H1 (cell line): Measurements from ENCODE around the gene TTC34.

Source experiments
- EGR1 ChIP-seq: IDR thresholded peaks from 2 replicates; pipeline ENCODE4 v1.6.1; 2011; ENCODE audit warnings: low read depth, low read length, borderline replicate concordance
- KDM5A ChIP-seq: fragments of 200-600 bp; IDR thresholded peaks from 2 replicates; pipeline ENCODE4 v1.7.1; 2012; ENCODE audit warnings: mild to moderate bottlenecking, low read length, inconsistent platforms, mixed read lengths
- POLR2A ChIP-seq, 2 experiments: IDR thresholded peaks; 1 replicate in 1 of 2; 2 replicates in 1 of 2; pipeline ENCODE4 v1.6.1; 2011; ENCODE audit warnings: low read depth in 2 of 2, low read length in 2 of 2, mild to moderate bottlenecking in 2 of 2; ENCODE audit errors: control extremely low read depth in 1 of 2
- POLR2AphosphoS5 ChIP-seq: IDR thresholded peaks from 2 replicates; pipeline ENCODE4 v1.6.1; 2011; ENCODE audit warnings: low read depth, low read length
- TF ChIP-seq, protein P1 (sequence below): fragments of 300-600 bp; sonication (generic); IDR thresholded peaks from 2 replicates; pipeline ENCODE4 v1.7.1; 2012; ENCODE audit warnings: low read length, moderate library complexity, mild to moderate bottlenecking, inconsistent platforms; ENCODE audit not compliant: insufficient replicate concordance
- TF ChIP-seq, protein P2 (sequence below), 3 experiments: IDR thresholded peaks; 1 replicate in 2 of 3; 2 replicates in 1 of 3; pipeline versions ENCODE4 v1.5.1 to v1.6.1; 2011; ENCODE audit warnings: low read length in 3 of 3, mild to moderate bottlenecking in 3 of 3, inconsistent platforms in 2 of 3, low read depth in 1 of 3, moderate library complexity in 1 of 3; ENCODE audit not compliant: insufficient read depth in 1 of 3; ENCODE audit errors: control extremely low read depth in 1 of 3

DNA sequence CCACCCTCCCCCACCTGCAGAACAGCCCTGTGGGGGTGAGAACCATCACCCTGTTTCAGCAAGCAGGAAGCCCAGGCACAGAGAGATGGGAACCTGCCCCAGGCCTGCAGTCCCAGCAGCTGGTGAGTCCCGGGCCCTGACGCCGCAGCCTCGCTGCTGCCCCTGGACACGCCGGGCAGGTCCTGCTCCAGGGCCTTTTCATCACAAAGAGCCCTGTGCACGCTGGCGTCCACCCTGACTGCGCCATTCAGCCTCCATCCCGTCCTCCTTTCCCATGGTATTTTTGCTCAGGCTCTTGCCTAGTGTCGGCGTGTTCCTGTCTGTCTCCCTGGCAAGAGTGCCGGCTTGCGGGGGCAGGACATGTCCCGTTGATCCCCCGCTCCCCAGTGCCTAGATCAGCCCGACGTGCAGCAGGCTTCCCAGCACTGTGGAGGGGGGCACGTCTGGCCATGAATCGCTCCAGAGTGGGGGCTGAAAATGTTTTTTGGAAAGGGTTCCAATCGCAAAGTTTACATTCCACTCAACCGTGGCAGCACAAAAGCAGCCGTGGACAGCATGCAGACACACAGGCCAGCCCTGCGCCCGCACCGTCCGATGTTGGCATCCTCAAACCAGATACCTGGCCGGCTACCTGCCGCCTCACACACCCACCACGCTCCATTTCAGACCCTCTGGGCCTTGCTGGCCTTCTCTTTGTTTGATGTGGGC is 6.3 kb upstream of the TTC34 start:
- TF ChIP-seq POLR2A (IDR thresholded peaks at IDR 0.05; ENCODE audit: control extremely low read depth in 1 of 2, low read depth in 2 of 2, low read length in 2 of 2) (no peak), POLR2AphosphoS5 (no peak), KDM5A (no peak), EGR1 (no peak)
- TF ChIP-seq, protein P1, sequence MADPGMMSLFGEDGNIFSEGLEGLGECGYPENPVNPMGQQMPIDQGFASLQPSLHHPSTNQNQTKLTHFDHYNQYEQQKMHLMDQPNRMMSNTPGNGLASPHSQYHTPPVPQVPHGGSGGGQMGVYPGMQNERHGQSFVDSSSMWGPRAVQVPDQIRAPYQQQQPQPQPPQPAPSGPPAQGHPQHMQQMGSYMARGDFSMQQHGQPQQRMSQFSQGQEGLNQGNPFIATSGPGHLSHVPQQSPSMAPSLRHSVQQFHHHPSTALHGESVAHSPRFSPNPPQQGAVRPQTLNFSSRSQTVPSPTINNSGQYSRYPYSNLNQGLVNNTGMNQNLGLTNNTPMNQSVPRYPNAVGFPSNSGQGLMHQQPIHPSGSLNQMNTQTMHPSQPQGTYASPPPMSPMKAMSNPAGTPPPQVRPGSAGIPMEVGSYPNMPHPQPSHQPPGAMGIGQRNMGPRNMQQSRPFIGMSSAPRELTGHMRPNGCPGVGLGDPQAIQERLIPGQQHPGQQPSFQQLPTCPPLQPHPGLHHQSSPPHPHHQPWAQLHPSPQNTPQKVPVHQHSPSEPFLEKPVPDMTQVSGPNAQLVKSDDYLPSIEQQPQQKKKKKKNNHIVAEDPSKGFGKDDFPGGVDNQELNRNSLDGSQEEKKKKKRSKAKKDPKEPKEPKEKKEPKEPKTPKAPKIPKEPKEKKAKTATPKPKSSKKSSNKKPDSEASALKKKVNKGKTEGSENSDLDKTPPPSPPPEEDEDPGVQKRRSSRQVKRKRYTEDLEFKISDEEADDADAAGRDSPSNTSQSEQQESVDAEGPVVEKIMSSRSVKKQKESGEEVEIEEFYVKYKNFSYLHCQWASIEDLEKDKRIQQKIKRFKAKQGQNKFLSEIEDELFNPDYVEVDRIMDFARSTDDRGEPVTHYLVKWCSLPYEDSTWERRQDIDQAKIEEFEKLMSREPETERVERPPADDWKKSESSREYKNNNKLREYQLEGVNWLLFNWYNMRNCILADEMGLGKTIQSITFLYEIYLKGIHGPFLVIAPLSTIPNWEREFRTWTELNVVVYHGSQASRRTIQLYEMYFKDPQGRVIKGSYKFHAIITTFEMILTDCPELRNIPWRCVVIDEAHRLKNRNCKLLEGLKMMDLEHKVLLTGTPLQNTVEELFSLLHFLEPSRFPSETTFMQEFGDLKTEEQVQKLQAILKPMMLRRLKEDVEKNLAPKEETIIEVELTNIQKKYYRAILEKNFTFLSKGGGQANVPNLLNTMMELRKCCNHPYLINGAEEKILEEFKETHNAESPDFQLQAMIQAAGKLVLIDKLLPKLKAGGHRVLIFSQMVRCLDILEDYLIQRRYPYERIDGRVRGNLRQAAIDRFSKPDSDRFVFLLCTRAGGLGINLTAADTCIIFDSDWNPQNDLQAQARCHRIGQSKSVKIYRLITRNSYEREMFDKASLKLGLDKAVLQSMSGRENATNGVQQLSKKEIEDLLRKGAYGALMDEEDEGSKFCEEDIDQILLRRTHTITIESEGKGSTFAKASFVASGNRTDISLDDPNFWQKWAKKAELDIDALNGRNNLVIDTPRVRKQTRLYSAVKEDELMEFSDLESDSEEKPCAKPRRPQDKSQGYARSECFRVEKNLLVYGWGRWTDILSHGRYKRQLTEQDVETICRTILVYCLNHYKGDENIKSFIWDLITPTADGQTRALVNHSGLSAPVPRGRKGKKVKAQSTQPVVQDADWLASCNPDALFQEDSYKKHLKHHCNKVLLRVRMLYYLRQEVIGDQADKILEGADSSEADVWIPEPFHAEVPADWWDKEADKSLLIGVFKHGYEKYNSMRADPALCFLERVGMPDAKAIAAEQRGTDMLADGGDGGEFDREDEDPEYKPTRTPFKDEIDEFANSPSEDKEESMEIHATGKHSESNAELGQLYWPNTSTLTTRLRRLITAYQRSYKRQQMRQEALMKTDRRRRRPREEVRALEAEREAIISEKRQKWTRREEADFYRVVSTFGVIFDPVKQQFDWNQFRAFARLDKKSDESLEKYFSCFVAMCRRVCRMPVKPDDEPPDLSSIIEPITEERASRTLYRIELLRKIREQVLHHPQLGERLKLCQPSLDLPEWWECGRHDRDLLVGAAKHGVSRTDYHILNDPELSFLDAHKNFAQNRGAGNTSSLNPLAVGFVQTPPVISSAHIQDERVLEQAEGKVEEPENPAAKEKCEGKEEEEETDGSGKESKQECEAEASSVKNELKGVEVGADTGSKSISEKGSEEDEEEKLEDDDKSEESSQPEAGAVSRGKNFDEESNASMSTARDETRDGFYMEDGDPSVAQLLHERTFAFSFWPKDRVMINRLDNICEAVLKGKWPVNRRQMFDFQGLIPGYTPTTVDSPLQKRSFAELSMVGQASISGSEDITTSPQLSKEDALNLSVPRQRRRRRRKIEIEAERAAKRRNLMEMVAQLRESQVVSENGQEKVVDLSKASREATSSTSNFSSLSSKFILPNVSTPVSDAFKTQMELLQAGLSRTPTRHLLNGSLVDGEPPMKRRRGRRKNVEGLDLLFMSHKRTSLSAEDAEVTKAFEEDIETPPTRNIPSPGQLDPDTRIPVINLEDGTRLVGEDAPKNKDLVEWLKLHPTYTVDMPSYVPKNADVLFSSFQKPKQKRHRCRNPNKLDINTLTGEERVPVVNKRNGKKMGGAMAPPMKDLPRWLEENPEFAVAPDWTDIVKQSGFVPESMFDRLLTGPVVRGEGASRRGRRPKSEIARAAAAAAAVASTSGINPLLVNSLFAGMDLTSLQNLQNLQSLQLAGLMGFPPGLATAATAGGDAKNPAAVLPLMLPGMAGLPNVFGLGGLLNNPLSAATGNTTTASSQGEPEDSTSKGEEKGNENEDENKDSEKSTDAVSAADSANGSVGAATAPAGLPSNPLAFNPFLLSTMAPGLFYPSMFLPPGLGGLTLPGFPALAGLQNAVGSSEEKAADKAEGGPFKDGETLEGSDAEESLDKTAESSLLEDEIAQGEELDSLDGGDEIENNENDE, result no peak
- TF ChIP-seq, protein P2, sequence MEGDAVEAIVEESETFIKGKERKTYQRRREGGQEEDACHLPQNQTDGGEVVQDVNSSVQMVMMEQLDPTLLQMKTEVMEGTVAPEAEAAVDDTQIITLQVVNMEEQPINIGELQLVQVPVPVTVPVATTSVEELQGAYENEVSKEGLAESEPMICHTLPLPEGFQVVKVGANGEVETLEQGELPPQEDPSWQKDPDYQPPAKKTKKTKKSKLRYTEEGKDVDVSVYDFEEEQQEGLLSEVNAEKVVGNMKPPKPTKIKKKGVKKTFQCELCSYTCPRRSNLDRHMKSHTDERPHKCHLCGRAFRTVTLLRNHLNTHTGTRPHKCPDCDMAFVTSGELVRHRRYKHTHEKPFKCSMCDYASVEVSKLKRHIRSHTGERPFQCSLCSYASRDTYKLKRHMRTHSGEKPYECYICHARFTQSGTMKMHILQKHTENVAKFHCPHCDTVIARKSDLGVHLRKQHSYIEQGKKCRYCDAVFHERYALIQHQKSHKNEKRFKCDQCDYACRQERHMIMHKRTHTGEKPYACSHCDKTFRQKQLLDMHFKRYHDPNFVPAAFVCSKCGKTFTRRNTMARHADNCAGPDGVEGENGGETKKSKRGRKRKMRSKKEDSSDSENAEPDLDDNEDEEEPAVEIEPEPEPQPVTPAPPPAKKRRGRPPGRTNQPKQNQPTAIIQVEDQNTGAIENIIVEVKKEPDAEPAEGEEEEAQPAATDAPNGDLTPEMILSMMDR (IDR thresholded peaks at IDR 0.05; ENCODE audit: control extremely low read depth in 1 of 3, insufficient read depth in 1 of 3, low read depth in 1 of 3, low read length in 3 of 3), result no peak
